Neutrophil (primary cell): ENCODE data around the gene POU5F1.
"Not testable (repeated sequence)": the region's sequence is repeated elsewhere in the genome, so short reads cannot be mapped to it uniquely, and the experiment has no call there.

Experiments
- H3K27ac ChIP-seq: fragments of 200-600 bp; sonication (generic); 2 replicates; pipeline ENCODE4 v1.5.1; 2016; ENCODE audit warnings: mild to moderate bottlenecking, moderate library complexity
- H3K27me3 ChIP-seq: fragments of 200-600 bp; sonication (generic); 2 replicates; pipeline ENCODE4 v1.6.0; 2016; ENCODE audit warnings: mild to moderate bottlenecking
- H3K36me3 ChIP-seq: fragments of 200-600 bp; sonication (generic); 2 replicates; pipeline ENCODE4 v1.5.1; 2017
- H3K4me1 ChIP-seq, 2 experiments: fragments of 200-600 bp in 1 of 2; sonication (generic) in 1 of 2; 1 replicate in 1 of 2; 2 replicates in 1 of 2; pipeline versions ENCODE4 v1.5.1 to v1.6.1; 2013 to 2016; ENCODE audit warnings: low read depth in 1 of 2, low read length in 1 of 2, mild to moderate bottlenecking in 1 of 2, moderate library complexity in 1 of 2; ENCODE audit not compliant: control insufficient read depth in 1 of 2, insufficient read depth in 1 of 2
- H3K4me3 ChIP-seq, 2 experiments: fragments of 200-600 bp in 1 of 2; sonication (generic) in 1 of 2; 1 replicate in 1 of 2; 2 replicates in 1 of 2; pipeline ENCODE4 v1.5.1; 2013 to 2016; ENCODE audit warnings: low read depth in 1 of 2, low read length in 1 of 2, mild to moderate bottlenecking in 1 of 2, moderate library complexity in 1 of 2
- H3K9me3 ChIP-seq: fragments of 200-600 bp; sonication (generic); 2 replicates; pipeline ENCODE4 v1.5.1; 2016
- TF ChIP-seq, protein P1 (sequence below): fragments of 200-600 bp; sonication (generic); IDR thresholded peaks from 2 replicates; pipeline ENCODE4 v1.5.1; 2016; ENCODE audit warnings: antibody characterized with exemption

The POU5F1 gene

DNA sequence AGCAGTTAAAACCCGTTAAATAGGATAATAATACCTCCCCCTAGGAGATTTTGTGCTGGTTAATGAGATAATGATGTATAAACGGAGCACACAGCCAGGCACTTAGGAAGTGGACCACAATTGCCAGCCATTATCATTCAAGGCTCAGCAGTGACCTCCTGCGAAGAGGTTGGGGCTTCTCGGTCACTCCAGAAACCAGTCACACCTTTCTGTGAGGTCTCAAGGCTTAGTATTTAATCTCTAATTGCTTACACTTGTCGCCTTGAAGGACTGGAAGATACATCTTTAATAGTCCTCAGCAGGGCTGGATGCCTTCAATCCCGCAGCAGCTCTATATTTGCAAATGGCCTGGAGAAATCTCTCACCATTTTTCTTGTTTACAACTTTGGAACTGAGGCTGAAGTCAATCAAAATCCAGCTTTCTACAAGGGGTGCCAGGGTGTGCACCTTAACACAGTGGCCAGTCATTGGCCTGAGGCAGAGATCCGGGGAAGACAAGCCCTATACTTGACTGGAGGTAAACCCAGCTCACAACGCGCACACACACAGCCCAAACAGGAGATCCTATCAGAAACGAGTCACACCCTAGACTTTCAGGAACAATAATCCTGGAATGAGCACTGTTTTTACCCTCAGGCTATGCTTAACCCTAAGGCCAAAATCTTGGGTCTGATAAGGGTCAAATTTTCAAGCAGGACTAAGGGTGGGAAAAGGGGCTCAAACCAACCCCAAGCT, 1.2 kb downstream of the POU5F1 start:
- no peak overlapping the region for H3K27ac ChIP-seq
- TF ChIP-seq, protein P1, sequence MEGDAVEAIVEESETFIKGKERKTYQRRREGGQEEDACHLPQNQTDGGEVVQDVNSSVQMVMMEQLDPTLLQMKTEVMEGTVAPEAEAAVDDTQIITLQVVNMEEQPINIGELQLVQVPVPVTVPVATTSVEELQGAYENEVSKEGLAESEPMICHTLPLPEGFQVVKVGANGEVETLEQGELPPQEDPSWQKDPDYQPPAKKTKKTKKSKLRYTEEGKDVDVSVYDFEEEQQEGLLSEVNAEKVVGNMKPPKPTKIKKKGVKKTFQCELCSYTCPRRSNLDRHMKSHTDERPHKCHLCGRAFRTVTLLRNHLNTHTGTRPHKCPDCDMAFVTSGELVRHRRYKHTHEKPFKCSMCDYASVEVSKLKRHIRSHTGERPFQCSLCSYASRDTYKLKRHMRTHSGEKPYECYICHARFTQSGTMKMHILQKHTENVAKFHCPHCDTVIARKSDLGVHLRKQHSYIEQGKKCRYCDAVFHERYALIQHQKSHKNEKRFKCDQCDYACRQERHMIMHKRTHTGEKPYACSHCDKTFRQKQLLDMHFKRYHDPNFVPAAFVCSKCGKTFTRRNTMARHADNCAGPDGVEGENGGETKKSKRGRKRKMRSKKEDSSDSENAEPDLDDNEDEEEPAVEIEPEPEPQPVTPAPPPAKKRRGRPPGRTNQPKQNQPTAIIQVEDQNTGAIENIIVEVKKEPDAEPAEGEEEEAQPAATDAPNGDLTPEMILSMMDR: no peak
- H3K4me3 ChIP-seq: no peak overlapping the region

DNA sequence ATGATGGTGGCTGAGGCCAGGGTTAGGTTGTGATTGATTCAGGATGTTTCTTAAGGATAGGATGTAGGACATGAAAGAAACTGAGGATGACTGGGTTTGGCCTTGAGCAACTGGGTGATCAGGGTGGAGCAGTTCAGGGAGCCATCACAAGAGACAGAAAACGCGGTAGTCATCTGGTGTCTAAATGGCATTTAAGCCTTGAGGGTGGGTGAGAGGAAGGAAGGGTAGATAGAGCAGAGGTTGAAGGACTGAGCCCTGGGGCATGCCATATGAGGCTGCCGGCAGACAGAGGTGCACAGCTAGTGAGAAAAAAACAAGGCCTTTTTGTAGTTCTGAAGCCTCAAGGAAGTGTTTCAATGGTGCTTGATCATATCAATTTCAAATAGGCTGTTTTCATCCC, 1.9 kb downstream of the POU5F1 start:
- Histone ChIP-seq H3K4me1 (no peaks in the 10 kb centered on the region), H3K36me3 (peaks cover 9% of the 10 kb centered on the region), H3K27me3 (no peaks in the 10 kb centered on the region), H3K27ac (no peak overlapping the region), H3K9me3 (no peaks in the 10 kb centered on the region), H3K4me3 (no peak overlapping the region)
- TF ChIP-seq, protein P1: no peak

More for the DNA sequence above, 1.2 kb downstream of the POU5F1 start:
- Histone ChIP-seq H3K4me1 (no peaks in the 10 kb centered on the region), H3K27me3 (no peaks in the 10 kb centered on the region), H3K9me3 (no peaks in the 10 kb centered on the region), H3K36me3 (peaks cover 9% of the 10 kb centered on the region)

- TF ChIP-seq, protein P1: no peak
- Histone ChIP-seq H3K4me3 (no peak overlapping the region), H3K27ac (no peak overlapping the region)
Observed at GRCh38 chr6:31165986-31166385, 4.5 kb downstream of the POU5F1 start.

DNA sequence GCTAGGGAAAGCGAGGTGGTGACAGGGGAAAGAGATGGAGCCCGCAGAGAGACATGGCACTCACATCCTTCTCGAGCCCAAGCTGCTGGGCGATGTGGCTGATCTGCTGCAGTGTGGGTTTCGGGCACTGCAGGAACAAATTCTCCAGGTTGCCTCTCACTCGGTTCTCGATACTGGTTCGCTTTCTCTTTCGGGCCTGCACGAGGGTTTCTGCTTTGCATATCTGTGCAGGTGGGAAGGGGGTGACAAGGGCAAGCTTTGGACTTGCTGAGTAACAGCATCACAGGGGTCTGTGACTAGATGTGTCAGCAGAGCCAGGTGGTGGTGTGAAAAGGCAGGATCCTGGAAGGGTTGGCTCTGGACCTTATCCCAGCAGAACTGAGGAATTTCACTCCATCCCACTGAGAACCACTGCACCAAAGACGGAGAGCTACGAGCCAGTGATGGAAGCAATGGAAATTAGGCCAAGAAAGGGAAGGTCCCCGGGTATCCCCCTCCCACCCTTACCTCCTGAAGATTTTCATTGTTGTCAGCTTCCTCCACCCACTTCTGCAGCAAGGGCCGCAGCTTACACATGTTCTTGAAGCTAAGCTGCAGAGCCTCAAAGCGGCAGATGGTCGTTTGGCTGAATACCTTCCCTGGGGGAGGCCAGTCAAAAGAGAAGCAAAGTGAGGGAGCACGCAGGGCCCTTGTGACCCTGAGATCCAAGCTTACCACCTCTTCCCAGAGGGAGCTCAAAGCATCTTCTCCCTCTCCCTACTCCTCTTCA, 5.2 kb downstream of the POU5F1 start:
- not testable (repeated sequence) for H3K4me1 ChIP-seq, H3K4me3 ChIP-seq, H3K27me3 ChIP-seq, H3K27ac ChIP-seq, H3K9me3 ChIP-seq
- peaks cover 19% of the 10 kb centered on the region for H3K36me3 ChIP-seq

More at GRCh38 chr6:31165986-31166385, 4.5 kb downstream of the POU5F1 start:
- peaks cover 0 to 7% of the 10 kb centered on the region in 2 experiments for H3K4me1 ChIP-seq
- no peaks in the 10 kb centered on the region for H3K27me3 ChIP-seq
- no peaks in the 10 kb centered on the region for H3K9me3 ChIP-seq
- peaks cover 19% of the 10 kb centered on the region for H3K36me3 ChIP-seq

- H3K36me3 ChIP-seq: peaks cover 19% of the 10 kb centered on the region
- not testable (repeated sequence) for H3K27me3 ChIP-seq, H3K9me3 ChIP-seq, H3K27ac ChIP-seq, H3K4me3 ChIP-seq, H3K4me1 ChIP-seq
Observed at GRCh38 chr6:31164475-31165063, 5.9 kb downstream of the POU5F1 start.

DNA sequence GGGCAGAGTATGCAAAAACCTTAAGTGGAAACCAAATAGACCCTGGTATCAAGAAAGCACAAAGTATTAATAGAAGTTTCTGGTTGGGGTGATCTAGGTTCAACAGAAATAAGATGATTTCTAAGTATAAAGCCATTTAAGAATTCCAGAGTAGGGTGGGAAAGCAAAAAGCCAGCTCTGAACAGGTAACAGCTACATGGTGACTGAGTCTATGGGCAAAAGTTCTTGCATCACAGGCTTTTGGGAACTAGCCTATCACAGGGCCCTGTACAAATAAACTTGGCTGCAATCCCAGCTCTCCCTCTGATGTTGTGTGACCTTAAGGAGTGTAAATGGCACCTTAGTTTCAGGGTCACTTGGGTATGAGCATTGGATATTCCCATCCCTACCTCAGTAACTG, 6.6 kb downstream of the POU5F1 start:
- H3K4me3 ChIP-seq: no peak overlapping the region
- H3K4me1 ChIP-seq: peaks cover 12 to 16% of the 10 kb centered on the region in 2 experiments
- TF ChIP-seq, protein P1: no peak
- H3K27me3 ChIP-seq: no peaks in the 10 kb centered on the region
- no peak overlapping the region for H3K27ac ChIP-seq
- H3K9me3 ChIP-seq: no peaks in the 10 kb centered on the region
- H3K36me3 ChIP-seq: peaks cover 19% of the 10 kb centered on the region
